Measurements from ENCODE around the gene C16orf82.

GRCh38 chr16:27106305-27106704 is 39.6 kb downstream of the C16orf82 start:
- TF ChIP-seq, protein P1, sequence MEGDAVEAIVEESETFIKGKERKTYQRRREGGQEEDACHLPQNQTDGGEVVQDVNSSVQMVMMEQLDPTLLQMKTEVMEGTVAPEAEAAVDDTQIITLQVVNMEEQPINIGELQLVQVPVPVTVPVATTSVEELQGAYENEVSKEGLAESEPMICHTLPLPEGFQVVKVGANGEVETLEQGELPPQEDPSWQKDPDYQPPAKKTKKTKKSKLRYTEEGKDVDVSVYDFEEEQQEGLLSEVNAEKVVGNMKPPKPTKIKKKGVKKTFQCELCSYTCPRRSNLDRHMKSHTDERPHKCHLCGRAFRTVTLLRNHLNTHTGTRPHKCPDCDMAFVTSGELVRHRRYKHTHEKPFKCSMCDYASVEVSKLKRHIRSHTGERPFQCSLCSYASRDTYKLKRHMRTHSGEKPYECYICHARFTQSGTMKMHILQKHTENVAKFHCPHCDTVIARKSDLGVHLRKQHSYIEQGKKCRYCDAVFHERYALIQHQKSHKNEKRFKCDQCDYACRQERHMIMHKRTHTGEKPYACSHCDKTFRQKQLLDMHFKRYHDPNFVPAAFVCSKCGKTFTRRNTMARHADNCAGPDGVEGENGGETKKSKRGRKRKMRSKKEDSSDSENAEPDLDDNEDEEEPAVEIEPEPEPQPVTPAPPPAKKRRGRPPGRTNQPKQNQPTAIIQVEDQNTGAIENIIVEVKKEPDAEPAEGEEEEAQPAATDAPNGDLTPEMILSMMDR (IDR thresholded peaks at IDR 0.05), result no peak
- TF ChIP-seq POLR2A (IDR thresholded peaks at IDR 0.05), result no peak
